ENCODE data around the gene RNU5B-1. TPM values are rescaled to one million over a fixed set of nuclear protein-coding genes. Genes with fewer than 3 reads are reported as not detected.

The RNU5B-1 gene
- total and polyA plus RNA-seq, 9 of the 15 experiments (the other 6 are each of a cell fraction or from before 2014, with no cell fraction given), result 14.2 TPM; not detected in 8

GRCh38 chr15:65275728-65276126 lies 28.8 kb upstream of the RNU5B-1 start:
- BruUV-seq (replicated peaks), result no TSS peak
- Histone ChIP-seq H3K4me2 (ENCODE audit: insufficient read depth, low read length) (peak overlapping the region; percentile 24; the same call in 1 of the 2 replicates), H3K27ac (ENCODE audit: extremely low read depth, low read depth, low read length) (no peak overlapping the region), H3K4me1 (replicated peaks in 1 of 2; ENCODE audit: control insufficient read depth in 2 of 2, insufficient read depth in 2 of 2, low read length in 2 of 2) (peaks cover 4 to 11% of the 10 kb centered on the region in 2 experiments; a peak in 4 of 5 replicates), H3K9me3 (replicated peaks; ENCODE audit: control insufficient read depth, insufficient read depth, low read depth, low read length) (no peaks in the 10 kb centered on the region), H2AFZ (ENCODE audit: low read depth, low read length) (no peak overlapping the region), H3K4me3 (no peak overlapping the region), H3K9ac (ENCODE audit: insufficient read depth in 1 of 2, low read depth in 2 of 2, low read length in 2 of 2) (peak overlapping the region in 1 of 2 experiments; percentile 84; a peak in 1 of 4 replicates), H3K36me3 (ENCODE audit: control insufficient read depth, insufficient read depth, low read length) (no peaks in the 10 kb centered on the region), H3K9me1 (ENCODE audit: control insufficient read depth, insufficient read depth, low read length) (no peaks in the 10 kb centered on the region), H4K20me1 (replicated peaks; ENCODE audit: control insufficient read depth, insufficient read depth, low read length) (peaks cover 8% of the 10 kb centered on the region; the same call in 1 of the 2 replicates), H3K27me3 (ENCODE audit: control insufficient read depth in 2 of 2, insufficient read depth in 2 of 2, low read length in 2 of 2) (no peaks in the 10 kb centered on the region), H3K79me2 (ENCODE audit: control insufficient read depth, insufficient read depth, low read length) (no peaks in the 10 kb centered on the region)
- FAIRE-seq (peak; percentile 35), DNase-seq (ENCODE audit: extremely low read depth in 1 of 4, low spot score in 3 of 4) (peak; percentile 37 to 48 (median 42)), ATAC-seq (no peak; the same call in 2 of the 3 replicates)
- in situ Hi-C loops (cut with MboI), result no loop called here
- WGBS (ENCODE audit: insufficient coverage, low coverage, missing lambda C conversion rate), result 33% methylated on average over 2 of the region's 2 CpGs
- CTCF ChIA-PET (ENCODE audit: low intra/inter-chr PET ratio), result no interaction called here
- intact Hi-C loops (cut with micrococcal nuclease), result no loop called here
- POLR2A ChIA-PET, result interaction anchor here (0.7 to 2.6 kb wide), 6 partner anchors 10 to 90 kb away, joined by 3 to 10 read pairs (median 4); partner anchors contain the start of genes CLPX, PARP16 and RNU5B-1
- TF ChIP-seq JUN (IDR thresholded peaks at IDR 0.05; ENCODE audit: borderline replicate concordance, low read depth, low read length) (peak; percentile 97), JUN (CRISPR knock-in tag; IDR thresholded peaks at IDR 0.05; ENCODE audit: borderline replicate concordance) (no peak), CTBP1 (IDR thresholded peaks at IDR 0.05; ENCODE audit: borderline replicate concordance) (peak; percentile 93), HCFC1 (IDR thresholded peaks at IDR 0.05; ENCODE audit: low read depth, low read length) (no peak), NR3C1 (CRISPR knock-in tag; IDR thresholded peaks at IDR 0.05) (no peak), TBP (optimal IDR thresholded peaks at IDR 0.05; ENCODE audit: low read depth, low read length) (no peak), LEF1 (IDR thresholded peaks at IDR 0.05) (0 out of 2 replicates have a peak, but pooled peaks have one; percentile 36), ZNF277 (CRISPR knock-in tag; IDR thresholded peaks at IDR 0.05; ENCODE audit: borderline replicate concordance) (no peak), TRIM24 (IDR thresholded peaks at IDR 0.05) (peak; percentile 23 to 70; a peak in 2 of 4 replicates), NFRKB (IDR thresholded peaks at IDR 0.05; ENCODE audit: low read depth) (no peak), CBFA2T3 (IDR thresholded peaks at IDR 0.05) (peak; percentile 43; the same call in 1 of the 2 replicates), JUNB (CRISPR knock-in tag; conservative IDR thresholded peaks at IDR 0.05) (peak; percentile 69; the same call in 1 of the 2 replicates), CHD4 (IDR thresholded peaks at IDR 0.05; ENCODE audit: insufficient read depth, insufficient replicate concordance, low read depth, low read length, poor library complexity, severe bottlenecking) (no peak), MAFG (tag; conservative IDR thresholded peaks at IDR 0.05) (peak; percentile 69), HDAC2 (IDR thresholded peaks at IDR 0.05) (no peak), ZNF407 (IDR thresholded peaks at IDR 0.05; ENCODE audit: low read depth) (no peak)

All from K562 (cell line).